Subcutaneous adipose tissue (tissue), 4 donors: Measurements from ENCODE around the gene CD300H. TPM values are rescaled to one million over a fixed set of nuclear protein-coding genes. Genes with fewer than 3 reads are reported as not detected.

Experiments
- total RNA-seq, 4 donors: library from RNA; depleted of rRNA; stranded (reverse); fragments of >200 nt; gene quantifications; one replicate each; pipeline ENCODE4 v1.1.0, GENCODE V29; 2016
- TF ChIP-seq, protein P1 (sequence below): fragments of 450-650 bp; IDR thresholded peaks from one replicate; pipeline ENCODE4 v1.5.1; 2016; ENCODE audit warnings: low read depth, mild to moderate bottlenecking, control low read depth, antibody characterized with exemption, moderate library complexity

The CD300H gene
- total RNA-seq, 4 donors from 2014 or later: not detected

- TF ChIP-seq, protein P1, sequence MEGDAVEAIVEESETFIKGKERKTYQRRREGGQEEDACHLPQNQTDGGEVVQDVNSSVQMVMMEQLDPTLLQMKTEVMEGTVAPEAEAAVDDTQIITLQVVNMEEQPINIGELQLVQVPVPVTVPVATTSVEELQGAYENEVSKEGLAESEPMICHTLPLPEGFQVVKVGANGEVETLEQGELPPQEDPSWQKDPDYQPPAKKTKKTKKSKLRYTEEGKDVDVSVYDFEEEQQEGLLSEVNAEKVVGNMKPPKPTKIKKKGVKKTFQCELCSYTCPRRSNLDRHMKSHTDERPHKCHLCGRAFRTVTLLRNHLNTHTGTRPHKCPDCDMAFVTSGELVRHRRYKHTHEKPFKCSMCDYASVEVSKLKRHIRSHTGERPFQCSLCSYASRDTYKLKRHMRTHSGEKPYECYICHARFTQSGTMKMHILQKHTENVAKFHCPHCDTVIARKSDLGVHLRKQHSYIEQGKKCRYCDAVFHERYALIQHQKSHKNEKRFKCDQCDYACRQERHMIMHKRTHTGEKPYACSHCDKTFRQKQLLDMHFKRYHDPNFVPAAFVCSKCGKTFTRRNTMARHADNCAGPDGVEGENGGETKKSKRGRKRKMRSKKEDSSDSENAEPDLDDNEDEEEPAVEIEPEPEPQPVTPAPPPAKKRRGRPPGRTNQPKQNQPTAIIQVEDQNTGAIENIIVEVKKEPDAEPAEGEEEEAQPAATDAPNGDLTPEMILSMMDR: no peak
Observed at GRCh38 chr17:74530831-74531150, 36.5 kb downstream of the CD300H start.

DNA sequence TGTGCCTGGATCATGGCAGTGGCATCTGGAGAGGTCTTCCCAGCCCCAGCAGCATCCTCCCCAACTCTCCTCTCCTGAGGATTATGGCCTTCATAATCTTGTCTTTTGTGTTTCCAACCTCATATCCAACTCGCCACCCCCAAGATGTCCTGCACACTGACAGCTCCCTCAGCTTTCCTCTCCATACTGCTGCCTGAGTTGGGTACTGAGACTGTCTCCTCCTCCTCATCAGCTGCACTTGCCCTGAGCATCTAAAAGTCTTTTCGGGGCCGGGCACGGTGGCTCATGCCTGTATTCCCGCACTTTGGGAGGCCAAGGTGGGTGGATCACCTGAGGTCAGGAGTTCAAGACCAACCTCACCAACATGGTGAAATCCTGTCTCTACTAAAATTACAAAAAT lies 38.1 kb downstream of the CD300H start:
- TF ChIP-seq, protein P1: no peak

- TF ChIP-seq, protein P1: no peak
Observed at GRCh38 chr17:74528491-74529199, 38.7 kb downstream of the CD300H start.

GRCh38 chr17:74527756-74528155 lies 39.6 kb downstream of the CD300H start:
- TF ChIP-seq, protein P1: no peak

- TF ChIP-seq, protein P1: no peak
Observed at GRCh38 chr17:74527081-74527480, 40.2 kb downstream of the CD300H start.

GRCh38 chr17:74526681-74527080 lies 40.6 kb downstream of the CD300H start:
- TF ChIP-seq, protein P1: no peak

GRCh38 chr17:74525781-74526288 lies 41.5 kb downstream of the CD300H start:
- TF ChIP-seq, protein P1: no peak
